Caco-2 (cell line): ENCODE data around the gene TMEM69. TPM values are rescaled to one million over a fixed set of nuclear protein-coding genes. Genes with fewer than 3 reads are reported as not detected.
"Not testable (repeated sequence)": the region's sequence is repeated elsewhere in the genome, so short reads cannot be mapped to it uniquely, and the experiment has no call there.

Experiments
- BruUV-seq: library from RNA; stranded (reverse); fragments of 400-500 nt; replicated peaks from 2 replicates; lab custom pipeline; 2021; lab: Mats Ljungman, UMichigan
- CTCF ChIA-PET: fragments of 300-600 bp; sonication (Branson Sonifier 250); formaldehyde crosslinking; loops from one replicate; lab custom pipeline; 2022; ENCODE audit warnings: antibody characterized with exemption; lab: Charles Lee
- POLR2A ChIA-PET: fragments of 300-600 bp; sonication (Branson Sonifier 250); formaldehyde crosslinking; loops from one replicate; lab custom pipeline; 2022; ENCODE audit warnings: antibody characterized with exemption; lab: Charles Lee
- DNase-seq, 2 experiments: peaks; one replicate each; pipeline versions ENCODE4 v3.0.0 to v3.0.0-alpha.2; 2020 to 2022
- H3K27me3 ChIP-seq: replicated peaks from 2 replicates; pipeline ENCODE4 v1.6.0; 2011; ENCODE audit warnings: low read length; ENCODE audit not compliant: control insufficient read depth, insufficient read depth
- H3K36me3 ChIP-seq: 2 replicates; pipeline ENCODE4 v1.5.1; 2011; ENCODE audit warnings: low read length; ENCODE audit not compliant: control insufficient read depth, insufficient read depth
- H3K4me1 ChIP-seq: fragments of 250-450 bp; sonication (Bioruptor Pico); 2 replicates; pipeline ENCODE4 v1.5.1; 2020; ENCODE audit warnings: mild to moderate bottlenecking
- H3K4me3 ChIP-seq: 2 replicates; pipeline ENCODE4 v1.5.1; 2011; ENCODE audit warnings: low read depth, mild to moderate bottlenecking, control low read depth, low read length
- H3K9me3 ChIP-seq: fragments of 250-450 bp; sonication (Bioruptor Pico); 2 replicates; pipeline ENCODE4 v1.5.1; 2020; ENCODE audit warnings: mild to moderate bottlenecking, moderate library complexity
- H3K27ac Mint-ChIP-seq: one replicate; pipeline ENCODE4 v1.8.0; 2022; ENCODE audit warnings: mixed read lengths; ENCODE audit not compliant: unreplicated experiment
- H3K27me3 Mint-ChIP-seq: one replicate; pipeline ENCODE4 v1.8.0; 2022; ENCODE audit warnings: mixed read lengths; ENCODE audit not compliant: insufficient read depth, unreplicated experiment
- H3K36me3 Mint-ChIP-seq: one replicate; pipeline ENCODE4 v1.8.0; 2022; ENCODE audit warnings: mild to moderate bottlenecking, mixed read lengths; ENCODE audit not compliant: insufficient read depth, unreplicated experiment
- H3K4me1 Mint-ChIP-seq: one replicate; pipeline ENCODE4 v1.8.0; 2022; ENCODE audit warnings: low read depth, mixed read lengths; ENCODE audit not compliant: unreplicated experiment
- H3K4me3 Mint-ChIP-seq: one replicate; pipeline ENCODE4 v1.8.0; 2022; ENCODE audit warnings: mild to moderate bottlenecking, moderate library complexity, mixed read lengths; ENCODE audit not compliant: unreplicated experiment
- H3K9me3 Mint-ChIP-seq: one replicate; pipeline ENCODE4 v1.8.0; 2022; ENCODE audit warnings: mixed read lengths; ENCODE audit not compliant: unreplicated experiment
- intact Hi-C: fragments of 100-400 bp; cut with micrococcal nuclease; formaldehyde crosslinking; loops from one replicate; pipeline ENCODE4 v1.10.0; 2022; ENCODE audit not compliant: unreplicated experiment
- total RNA-seq: library from RNA; stranded (reverse); gene quantifications from 2 replicates; pipeline ENCODE4 v1.2.3, GENCODE V29; 2022
- TF ChIP-seq, protein P1 (sequence below), 2 experiments: fragments of 200-600 bp in 1 of 2; IDR thresholded peaks; 1 replicate in 1 of 2; 2 replicates in 1 of 2; pipeline versions ENCODE4 v1.5.1 to v1.8.0; 2011 to 2022; ENCODE audit warnings: antibody characterized with exemption in 1 of 2, control low read depth in 1 of 2, inconsistent platforms in 1 of 2, low read depth in 1 of 2, low read length in 1 of 2, mild to moderate bottlenecking in 1 of 2, moderate library complexity in 1 of 2; ENCODE audit not compliant: insufficient read depth in 1 of 2, severe bottlenecking in 1 of 2, unreplicated experiment in 1 of 2

Gene TMEM69
- total RNA-seq, 1 experiment from 2014 or later, result 21.5 TPM

GRCh38 chr1:45716700-45717099, 28.7 kb downstream of the TMEM69 start:
- no peaks in the 10 kb centered on the region for H3K27me3 Mint-ChIP-seq
- DNase-seq, result no peak
- H3K4me1 Mint-ChIP-seq, result no peaks in the 10 kb centered on the region
- H3K27me3 ChIP-seq, result no peaks in the 10 kb centered on the region
- TF ChIP-seq, protein P1, sequence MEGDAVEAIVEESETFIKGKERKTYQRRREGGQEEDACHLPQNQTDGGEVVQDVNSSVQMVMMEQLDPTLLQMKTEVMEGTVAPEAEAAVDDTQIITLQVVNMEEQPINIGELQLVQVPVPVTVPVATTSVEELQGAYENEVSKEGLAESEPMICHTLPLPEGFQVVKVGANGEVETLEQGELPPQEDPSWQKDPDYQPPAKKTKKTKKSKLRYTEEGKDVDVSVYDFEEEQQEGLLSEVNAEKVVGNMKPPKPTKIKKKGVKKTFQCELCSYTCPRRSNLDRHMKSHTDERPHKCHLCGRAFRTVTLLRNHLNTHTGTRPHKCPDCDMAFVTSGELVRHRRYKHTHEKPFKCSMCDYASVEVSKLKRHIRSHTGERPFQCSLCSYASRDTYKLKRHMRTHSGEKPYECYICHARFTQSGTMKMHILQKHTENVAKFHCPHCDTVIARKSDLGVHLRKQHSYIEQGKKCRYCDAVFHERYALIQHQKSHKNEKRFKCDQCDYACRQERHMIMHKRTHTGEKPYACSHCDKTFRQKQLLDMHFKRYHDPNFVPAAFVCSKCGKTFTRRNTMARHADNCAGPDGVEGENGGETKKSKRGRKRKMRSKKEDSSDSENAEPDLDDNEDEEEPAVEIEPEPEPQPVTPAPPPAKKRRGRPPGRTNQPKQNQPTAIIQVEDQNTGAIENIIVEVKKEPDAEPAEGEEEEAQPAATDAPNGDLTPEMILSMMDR (IDR thresholded peaks at IDR 0.05; ENCODE audit: insufficient read depth in 1 of 2, low read depth in 1 of 2, low read length in 1 of 2, severe bottlenecking in 1 of 2, unreplicated experiment in 1 of 2), result no peak
- intact Hi-C loops, result no loop called here
- no peaks in the 10 kb centered on the region for H3K36me3 Mint-ChIP-seq
- no peak overlapping the region for H3K4me3 ChIP-seq
- no peaks in the 10 kb centered on the region for H3K9me3 ChIP-seq
- no TSS peak for BruUV-seq
- H3K4me3 Mint-ChIP-seq, result no peak overlapping the region
- H3K9me3 Mint-ChIP-seq, result no peaks in the 10 kb centered on the region
- ChIA-PET POLR2A (no interaction called here), CTCF (no interaction called here)
- no peaks in the 10 kb centered on the region for H3K36me3 ChIP-seq
- H3K4me1 ChIP-seq, result no peaks in the 10 kb centered on the region
- no peak overlapping the region for H3K27ac Mint-ChIP-seq

- H3K4me3 ChIP-seq, H3K27me3 ChIP-seq, H3K36me3 Mint-ChIP-seq, CTCF ChIA-PET, POLR2A ChIA-PET, intact Hi-C loops, H3K4me3 Mint-ChIP-seq, BruUV-seq, H3K27me3 Mint-ChIP-seq, H3K36me3 ChIP-seq, DNase-seq, H3K9me3 Mint-ChIP-seq, H3K27ac Mint-ChIP-seq, H3K4me1 Mint-ChIP-seq, H3K9me3 ChIP-seq, H3K4me1 ChIP-seq: not testable (repeated sequence)
These were observed 29.4 kb downstream of the TMEM69 start for GRCh38 chr1:45717386-45717785.

DNA sequence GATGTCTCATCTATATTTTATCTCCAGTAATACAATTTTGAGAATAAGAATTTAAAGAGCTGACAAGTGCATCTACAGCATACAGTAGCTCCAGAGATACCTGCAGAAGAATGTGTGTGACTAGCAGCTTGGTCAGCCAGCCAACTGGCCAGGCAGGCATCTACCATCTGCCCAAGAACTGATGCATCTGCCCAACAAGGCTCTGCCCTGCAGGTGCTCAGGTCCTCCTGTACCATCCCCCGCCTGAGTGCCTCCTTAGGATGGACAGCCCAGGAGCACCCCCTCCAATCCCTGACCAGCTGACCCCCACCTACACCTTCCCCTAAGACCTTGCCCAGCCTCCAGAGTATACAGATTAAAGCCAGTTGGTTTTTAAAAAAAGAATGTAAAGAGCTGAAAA, 30.3 kb downstream of the TMEM69 start:
- no peaks in the 10 kb centered on the region for H3K4me1 ChIP-seq
- no peak overlapping the region for H3K4me3 Mint-ChIP-seq
- BruUV-seq, result no TSS peak
- H3K9me3 Mint-ChIP-seq, result no peaks in the 10 kb centered on the region
- H3K4me3 ChIP-seq, result no peak overlapping the region
- no peak overlapping the region for H3K27ac Mint-ChIP-seq
- H3K9me3 ChIP-seq, result no peaks in the 10 kb centered on the region
- H3K4me1 Mint-ChIP-seq, result no peaks in the 10 kb centered on the region
- H3K36me3 Mint-ChIP-seq, result no peaks in the 10 kb centered on the region
- no peak for DNase-seq
- TF ChIP-seq, protein P1 (IDR thresholded peaks at IDR 0.05; ENCODE audit: insufficient read depth in 1 of 2, low read depth in 1 of 2, low read length in 1 of 2, severe bottlenecking in 1 of 2, unreplicated experiment in 1 of 2), result no peak
- no peaks in the 10 kb centered on the region for H3K36me3 ChIP-seq
- intact Hi-C loops, result no loop called here
- POLR2A ChIA-PET, result no interaction called here
- H3K27me3 Mint-ChIP-seq, result no peaks in the 10 kb centered on the region
- H3K27me3 ChIP-seq, result no peaks in the 10 kb centered on the region
- CTCF ChIA-PET, result no interaction called here

DNA sequence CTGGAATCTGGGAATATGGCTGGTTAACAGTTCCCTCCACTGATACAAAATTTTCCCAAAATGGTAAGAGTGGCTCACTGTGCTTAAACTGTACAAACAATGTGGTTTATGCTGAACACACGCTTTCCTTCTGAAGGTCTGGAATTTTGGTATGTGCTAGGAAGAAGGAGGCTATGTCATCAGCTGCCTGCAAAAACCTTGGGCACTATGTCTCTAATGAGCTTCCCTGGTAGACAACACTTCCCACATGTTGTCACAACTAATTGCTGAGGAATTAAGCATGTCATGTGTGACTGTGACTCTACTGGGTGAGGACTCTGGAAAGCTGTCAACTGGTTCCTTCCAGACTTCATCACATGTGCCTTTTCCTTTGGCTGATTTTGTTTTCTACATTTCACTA, 33.2 kb downstream of the TMEM69 start:
- H3K9me3 ChIP-seq, result no peaks in the 10 kb centered on the region
- no peaks in the 10 kb centered on the region for H3K4me1 Mint-ChIP-seq
- POLR2A ChIA-PET, result no interaction called here
- H3K36me3 Mint-ChIP-seq, result no peaks in the 10 kb centered on the region
- no peaks in the 10 kb centered on the region for H3K4me1 ChIP-seq
- H3K27me3 ChIP-seq, result no peaks in the 10 kb centered on the region
- H3K9me3 Mint-ChIP-seq, result no peaks in the 10 kb centered on the region
- intact Hi-C loops, result no loop called here
- no peaks in the 10 kb centered on the region for H3K36me3 ChIP-seq
- no peaks in the 10 kb centered on the region for H3K27me3 Mint-ChIP-seq
- TF ChIP-seq, protein P1 (IDR thresholded peaks at IDR 0.05; ENCODE audit: insufficient read depth in 1 of 2, low read depth in 1 of 2, low read length in 1 of 2, severe bottlenecking in 1 of 2, unreplicated experiment in 1 of 2), result no peak
- H3K4me3 Mint-ChIP-seq, result no peak overlapping the region
- no peak for DNase-seq
- no peak overlapping the region for H3K27ac Mint-ChIP-seq
- no peak overlapping the region for H3K4me3 ChIP-seq
- CTCF ChIA-PET, result no interaction called here
- BruUV-seq, result no TSS peak
